Caco-2 (cell line): ENCODE measurements around the gene AP4M1. TPM values are rescaled to one million over a fixed set of nuclear protein-coding genes. Genes with fewer than 3 reads are reported as not detected.

Source experiments
- BruUV-seq: library from RNA; stranded (reverse); fragments of 400-500 nt; replicated peaks from 2 replicates; lab custom pipeline; 2021; lab: Mats Ljungman, UMichigan
- CTCF ChIA-PET: fragments of 300-600 bp; sonication (Branson Sonifier 250); formaldehyde crosslinking; loops from one replicate; lab custom pipeline; 2022; ENCODE audit warnings: antibody characterized with exemption; lab: Charles Lee
- POLR2A ChIA-PET: fragments of 300-600 bp; sonication (Branson Sonifier 250); formaldehyde crosslinking; loops from one replicate; lab custom pipeline; 2022; ENCODE audit warnings: antibody characterized with exemption; lab: Charles Lee
- DNase-seq, 2 experiments: peaks; one replicate each; pipeline versions ENCODE4 v3.0.0 to v3.0.0-alpha.2; 2020 to 2022
- H3K27me3 ChIP-seq: replicated peaks from 2 replicates; pipeline ENCODE4 v1.6.0; 2011; ENCODE audit warnings: low read length; ENCODE audit not compliant: control insufficient read depth, insufficient read depth
- H3K36me3 ChIP-seq: 2 replicates; pipeline ENCODE4 v1.5.1; 2011; ENCODE audit warnings: low read length; ENCODE audit not compliant: control insufficient read depth, insufficient read depth
- H3K4me1 ChIP-seq: fragments of 250-450 bp; sonication (Bioruptor Pico); 2 replicates; pipeline ENCODE4 v1.5.1; 2020; ENCODE audit warnings: mild to moderate bottlenecking
- H3K4me3 ChIP-seq: 2 replicates; pipeline ENCODE4 v1.5.1; 2011; ENCODE audit warnings: low read depth, mild to moderate bottlenecking, control low read depth, low read length
- H3K9me3 ChIP-seq: fragments of 250-450 bp; sonication (Bioruptor Pico); 2 replicates; pipeline ENCODE4 v1.5.1; 2020; ENCODE audit warnings: mild to moderate bottlenecking, moderate library complexity
- H3K27ac Mint-ChIP-seq: one replicate; pipeline ENCODE4 v1.8.0; 2022; ENCODE audit warnings: mixed read lengths; ENCODE audit not compliant: unreplicated experiment
- H3K27me3 Mint-ChIP-seq: one replicate; pipeline ENCODE4 v1.8.0; 2022; ENCODE audit warnings: mixed read lengths; ENCODE audit not compliant: insufficient read depth, unreplicated experiment
- H3K36me3 Mint-ChIP-seq: one replicate; pipeline ENCODE4 v1.8.0; 2022; ENCODE audit warnings: mild to moderate bottlenecking, mixed read lengths; ENCODE audit not compliant: insufficient read depth, unreplicated experiment
- H3K4me1 Mint-ChIP-seq: one replicate; pipeline ENCODE4 v1.8.0; 2022; ENCODE audit warnings: low read depth, mixed read lengths; ENCODE audit not compliant: unreplicated experiment
- H3K4me3 Mint-ChIP-seq: one replicate; pipeline ENCODE4 v1.8.0; 2022; ENCODE audit warnings: mild to moderate bottlenecking, moderate library complexity, mixed read lengths; ENCODE audit not compliant: unreplicated experiment
- H3K9me3 Mint-ChIP-seq: one replicate; pipeline ENCODE4 v1.8.0; 2022; ENCODE audit warnings: mixed read lengths; ENCODE audit not compliant: unreplicated experiment
- intact Hi-C: fragments of 100-400 bp; cut with micrococcal nuclease; formaldehyde crosslinking; loops from one replicate; pipeline ENCODE4 v1.10.0; 2022; ENCODE audit not compliant: unreplicated experiment
- total RNA-seq: library from RNA; stranded (reverse); gene quantifications from 2 replicates; pipeline ENCODE4 v1.2.3, GENCODE V29; 2022
- TF ChIP-seq, protein P1 (sequence below), 2 experiments: fragments of 200-600 bp in 1 of 2; IDR thresholded peaks; 1 replicate in 1 of 2; 2 replicates in 1 of 2; pipeline versions ENCODE4 v1.5.1 to v1.8.0; 2011 to 2022; ENCODE audit warnings: antibody characterized with exemption in 1 of 2, control low read depth in 1 of 2, inconsistent platforms in 1 of 2, low read depth in 1 of 2, low read length in 1 of 2, mild to moderate bottlenecking in 1 of 2, moderate library complexity in 1 of 2; ENCODE audit not compliant: insufficient read depth in 1 of 2, severe bottlenecking in 1 of 2, unreplicated experiment in 1 of 2

AP4M1 gene
- total RNA-seq, 1 experiment from 2014 or later, result 16.2 TPM

- peaks cover 20% of the 10 kb centered on the region for H3K4me1 ChIP-seq
- H3K27ac Mint-ChIP-seq, result no peak overlapping the region
- H3K4me1 Mint-ChIP-seq, result peaks cover 7% of the 10 kb centered on the region
- H3K27me3 Mint-ChIP-seq, result no peaks in the 10 kb centered on the region
- DNase-seq, result no peak
- peaks cover 97% of the 10 kb centered on the region for H3K36me3 Mint-ChIP-seq
- no TSS peak for BruUV-seq
- H3K4me3 Mint-ChIP-seq, result no peak overlapping the region
- H3K4me3 ChIP-seq, result no peak overlapping the region
- POLR2A ChIA-PET, result no interaction called here
- no peaks in the 10 kb centered on the region for H3K27me3 ChIP-seq
- intact Hi-C loops, result no loop called here
- H3K36me3 ChIP-seq, result peaks cover 22% of the 10 kb centered on the region
- TF ChIP-seq, protein P1, sequence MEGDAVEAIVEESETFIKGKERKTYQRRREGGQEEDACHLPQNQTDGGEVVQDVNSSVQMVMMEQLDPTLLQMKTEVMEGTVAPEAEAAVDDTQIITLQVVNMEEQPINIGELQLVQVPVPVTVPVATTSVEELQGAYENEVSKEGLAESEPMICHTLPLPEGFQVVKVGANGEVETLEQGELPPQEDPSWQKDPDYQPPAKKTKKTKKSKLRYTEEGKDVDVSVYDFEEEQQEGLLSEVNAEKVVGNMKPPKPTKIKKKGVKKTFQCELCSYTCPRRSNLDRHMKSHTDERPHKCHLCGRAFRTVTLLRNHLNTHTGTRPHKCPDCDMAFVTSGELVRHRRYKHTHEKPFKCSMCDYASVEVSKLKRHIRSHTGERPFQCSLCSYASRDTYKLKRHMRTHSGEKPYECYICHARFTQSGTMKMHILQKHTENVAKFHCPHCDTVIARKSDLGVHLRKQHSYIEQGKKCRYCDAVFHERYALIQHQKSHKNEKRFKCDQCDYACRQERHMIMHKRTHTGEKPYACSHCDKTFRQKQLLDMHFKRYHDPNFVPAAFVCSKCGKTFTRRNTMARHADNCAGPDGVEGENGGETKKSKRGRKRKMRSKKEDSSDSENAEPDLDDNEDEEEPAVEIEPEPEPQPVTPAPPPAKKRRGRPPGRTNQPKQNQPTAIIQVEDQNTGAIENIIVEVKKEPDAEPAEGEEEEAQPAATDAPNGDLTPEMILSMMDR (IDR thresholded peaks at IDR 0.05; ENCODE audit: insufficient read depth in 1 of 2, low read depth in 1 of 2, low read length in 1 of 2, severe bottlenecking in 1 of 2, unreplicated experiment in 1 of 2), result no peak
- H3K9me3 Mint-ChIP-seq, result peaks cover 12% of the 10 kb centered on the region
- peaks cover 20% of the 10 kb centered on the region for H3K9me3 ChIP-seq
- CTCF ChIA-PET, result no interaction called here
Measured at GRCh38 chr7:100077205-100077604, 24.2 kb upstream of the AP4M1 start.

DNA sequence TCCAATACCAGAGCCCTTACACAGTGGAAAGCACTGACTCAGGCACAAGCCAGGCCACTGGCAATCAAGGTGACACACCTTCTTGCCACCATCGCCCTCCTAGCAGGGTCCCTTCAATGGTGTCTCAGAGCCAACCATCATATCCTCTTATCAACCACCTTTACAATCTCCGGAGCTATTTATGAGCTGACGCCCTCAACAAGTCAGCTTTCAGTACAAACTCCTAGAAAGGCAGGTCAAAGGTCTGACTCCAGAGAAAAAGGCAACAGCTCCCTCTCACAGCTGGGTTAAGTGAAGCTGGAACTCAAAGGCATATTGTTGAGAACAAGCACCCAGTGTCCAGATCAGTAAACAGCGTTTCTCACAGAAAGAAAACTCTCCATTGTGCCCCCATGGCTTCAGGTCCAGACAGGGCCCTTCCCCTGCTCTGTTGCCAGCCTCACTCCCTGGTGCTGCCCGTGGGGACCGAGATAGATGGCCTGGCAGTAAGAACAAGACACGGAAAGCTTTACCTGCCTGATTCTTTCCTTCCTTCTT, 22.4 kb upstream of the AP4M1 start:
- peaks cover 24% of the 10 kb centered on the region for H3K4me1 ChIP-seq
- no peak overlapping the region for H3K4me3 ChIP-seq
- intact Hi-C loops, result no loop called here
- Mint-ChIP-seq H3K27ac (peak overlapping the region; percentile 0), H3K36me3 (peaks cover 84% of the 10 kb centered on the region), H3K4me3 (peak overlapping the region; percentile 83), H3K27me3 (no peaks in the 10 kb centered on the region), H3K9me3 (no peaks in the 10 kb centered on the region), H3K4me1 (peaks cover 14% of the 10 kb centered on the region)
- peaks cover 10% of the 10 kb centered on the region for H3K36me3 ChIP-seq
- DNase-seq, result peak; percentile 62 to 68
- POLR2A ChIA-PET, result interaction anchor here (1.0 to 1.1 kb wide), 2 partner anchors 12 to 21 kb away, joined by 3 to 4 read pairs; no protein-coding TSS in a partner anchor
- CTCF ChIA-PET, result interaction anchor here (0.6 to 1.1 kb wide), 5 partner anchors 21 to 85 kb away, joined by 3 read pairs; partner anchors contain the start of gene ZKSCAN1
- peaks cover 11% of the 10 kb centered on the region; the same call in 1 of the 2 replicates for H3K9me3 ChIP-seq
- BruUV-seq, result no TSS peak
- H3K27me3 ChIP-seq, result no peaks in the 10 kb centered on the region
- TF ChIP-seq, protein P1 (IDR thresholded peaks at IDR 0.05; ENCODE audit: insufficient read depth in 1 of 2, low read depth in 1 of 2, low read length in 1 of 2, severe bottlenecking in 1 of 2, unreplicated experiment in 1 of 2), result peak in 1 of 2 experiments; percentile 17

DNA sequence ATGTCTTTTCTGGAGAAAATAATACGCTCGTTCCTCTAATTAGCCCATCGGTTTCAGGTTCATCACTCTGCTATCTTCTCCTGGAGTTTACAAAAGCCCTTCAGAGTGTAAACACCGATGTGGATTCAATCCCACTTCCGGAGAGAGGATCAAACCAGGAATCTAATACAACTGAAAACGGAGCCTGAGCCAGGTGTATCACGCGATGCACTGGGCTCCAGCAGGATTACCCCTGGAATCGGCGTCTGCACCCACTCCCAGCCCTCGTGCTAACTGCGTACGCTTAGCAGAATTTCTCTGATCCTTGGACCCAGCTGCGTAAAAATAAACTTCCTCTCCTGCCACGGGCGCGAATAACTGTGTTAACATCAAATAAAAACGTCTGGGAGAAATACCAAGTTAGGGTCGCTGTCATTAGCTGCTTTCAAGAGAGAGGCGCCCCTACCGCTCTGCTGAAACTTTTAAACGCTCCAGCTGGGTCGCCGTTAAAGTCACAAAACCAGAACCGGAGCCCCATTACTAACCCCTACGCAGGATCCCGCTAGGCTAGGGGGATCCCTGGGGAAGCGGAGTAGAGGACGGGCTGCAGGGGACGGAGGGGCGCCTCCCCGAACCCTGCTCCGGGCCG, 20.4 kb upstream of the AP4M1 start:
- Mint-ChIP-seq H3K27ac (peak overlapping the region; percentile 46), H3K9me3 (no peaks in the 10 kb centered on the region), H3K27me3 (no peaks in the 10 kb centered on the region), H3K4me1 (peaks cover 14% of the 10 kb centered on the region), H3K4me3 (peak overlapping the region; percentile 83), H3K36me3 (peaks cover 65% of the 10 kb centered on the region)
- ChIA-PET POLR2A (interaction anchor here (0.9 to 1.0 kb wide), 2 partner anchors 59 to 68 kb away, joined by 3 read pairs; partner anchors contain the start of gene LAMTOR4), CTCF (no interaction called here)
- TF ChIP-seq, protein P1 (IDR thresholded peaks at IDR 0.05; ENCODE audit: insufficient read depth in 1 of 2, low read depth in 1 of 2, low read length in 1 of 2, severe bottlenecking in 1 of 2, unreplicated experiment in 1 of 2), result no peak
- H3K4me3 ChIP-seq, result peak overlapping the region; percentile 74
- H3K4me1 ChIP-seq, result peaks cover 24% of the 10 kb centered on the region
- intact Hi-C loops, result loop anchor here (1.0 to 2.0 kb wide), 4 partner anchors 20 to 162 kb away; partner anchors contain the start of genes AP4M1, MCM7, TRIM4 and ZSCAN21
- BruUV-seq, result TSS peak; percentile 60
- peaks cover 3% of the 10 kb centered on the region for H3K36me3 ChIP-seq
- 0 out of 2 replicates have a peak, but pooled peaks cover 7% of the 10 kb centered on the region for H3K9me3 ChIP-seq
- DNase-seq, result peak in 1 of 2 experiments; percentile 39
- H3K27me3 ChIP-seq, result no peaks in the 10 kb centered on the region
